ENCODE data around the gene ZC3H15.

The ZC3H15 gene

GRCh38 chr2:186484062-186484735, 1.9 kb upstream of the ZC3H15 start:
- TF ChIP-seq GATA2 (IDR thresholded peaks at IDR 0.05; ENCODE audit: low read depth, low read length), result no peak

GRCh38 chr2:186485576-186485870, 537 bp upstream of the ZC3H15 start:
- TF ChIP-seq GATA2 (IDR thresholded peaks at IDR 0.05; ENCODE audit: low read depth, low read length), result peak; percentile 36
- peak; percentile 46; the same call in 1 of the 2 replicates for TF ChIP-seq GATA3 (IDR thresholded peaks at IDR 0.05; ENCODE audit: low read depth, low read length)

DNA sequence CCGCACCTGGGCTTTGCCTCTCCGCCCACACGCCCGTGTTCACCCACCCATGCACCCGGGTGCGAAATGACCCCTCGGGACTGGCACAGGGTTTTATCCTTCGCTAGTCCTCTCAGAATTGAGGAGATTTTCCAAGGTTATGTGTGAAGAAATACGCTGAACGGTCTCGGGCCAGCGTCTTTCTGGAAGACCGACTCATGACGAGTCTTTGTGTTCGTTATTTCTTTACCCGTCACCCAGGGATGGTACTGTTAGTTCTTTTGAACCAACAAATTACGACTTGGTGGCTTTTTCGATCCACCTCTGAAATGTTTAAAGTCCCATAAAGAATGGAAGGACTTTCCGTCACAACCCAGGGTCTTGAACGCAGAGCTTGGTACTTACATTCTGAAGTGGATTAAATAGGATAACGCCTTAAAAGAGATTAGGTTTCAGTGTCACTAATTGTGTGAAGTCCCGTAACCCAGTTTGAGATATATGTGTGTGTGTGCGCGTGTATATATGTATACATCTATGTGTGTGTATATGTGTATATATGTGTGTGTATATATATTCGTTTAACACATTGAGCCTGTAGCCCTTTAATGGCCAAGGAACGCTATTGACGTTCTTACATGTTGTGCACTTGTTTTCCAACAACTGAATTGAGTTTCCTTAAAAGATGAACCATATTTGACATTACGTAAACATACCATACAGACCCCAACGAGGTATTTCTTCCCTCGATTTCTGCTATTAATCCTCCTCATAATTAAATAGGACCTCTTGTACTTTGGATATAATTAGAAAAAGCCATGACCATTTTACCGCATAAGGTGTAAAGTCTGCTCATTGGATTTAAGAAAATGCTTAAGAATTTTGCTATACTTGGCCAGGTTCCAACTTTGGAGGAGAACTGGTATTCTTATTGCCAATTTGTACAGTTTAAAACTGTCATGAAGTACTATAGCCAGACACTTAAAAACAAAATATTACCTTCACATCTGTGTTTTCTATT, 889 bp downstream of the ZC3H15 start:
- TF ChIP-seq GATA3 (IDR thresholded peaks at IDR 0.05; ENCODE audit: low read depth, low read length) (no peak), GATA2 (IDR thresholded peaks at IDR 0.05; ENCODE audit: low read depth, low read length) (no peak)

DNA sequence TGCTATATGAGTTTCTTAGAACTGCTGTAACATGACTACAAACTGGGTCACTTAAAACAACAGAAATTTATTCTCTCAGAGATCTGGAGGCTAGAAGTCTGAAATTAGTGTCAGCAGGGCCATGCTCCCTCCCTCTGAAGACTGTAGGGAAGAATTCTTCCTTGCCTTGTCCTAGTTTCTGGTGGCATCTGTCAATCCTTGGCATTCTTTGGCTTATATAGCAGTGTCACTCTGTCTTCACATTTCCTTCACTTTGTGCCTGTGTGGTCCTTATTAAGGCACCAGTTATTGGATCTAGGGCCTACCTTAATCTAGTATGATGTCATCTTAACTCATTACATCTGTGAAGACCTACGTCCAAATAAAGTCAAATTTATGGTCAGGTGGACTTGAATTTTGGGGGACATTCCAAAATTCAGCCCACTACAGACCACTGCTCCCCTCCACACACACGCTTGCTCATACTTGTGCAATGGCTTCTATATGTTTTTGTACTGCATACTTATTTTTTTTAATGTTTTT, 7.6 kb downstream of the ZC3H15 start:
- no peak for TF ChIP-seq GATA3 (IDR thresholded peaks at IDR 0.05; ENCODE audit: low read depth, low read length)
- TF ChIP-seq GATA2 (IDR thresholded peaks at IDR 0.05; ENCODE audit: low read depth, low read length), result no peak

GRCh38 chr2:186496401-186496800, 10.3 kb downstream of the ZC3H15 start:
- TF ChIP-seq GATA2 (IDR thresholded peaks at IDR 0.05; ENCODE audit: low read depth, low read length) (no peak), GATA3 (IDR thresholded peaks at IDR 0.05; ENCODE audit: low read depth, low read length) (no peak)

DNA sequence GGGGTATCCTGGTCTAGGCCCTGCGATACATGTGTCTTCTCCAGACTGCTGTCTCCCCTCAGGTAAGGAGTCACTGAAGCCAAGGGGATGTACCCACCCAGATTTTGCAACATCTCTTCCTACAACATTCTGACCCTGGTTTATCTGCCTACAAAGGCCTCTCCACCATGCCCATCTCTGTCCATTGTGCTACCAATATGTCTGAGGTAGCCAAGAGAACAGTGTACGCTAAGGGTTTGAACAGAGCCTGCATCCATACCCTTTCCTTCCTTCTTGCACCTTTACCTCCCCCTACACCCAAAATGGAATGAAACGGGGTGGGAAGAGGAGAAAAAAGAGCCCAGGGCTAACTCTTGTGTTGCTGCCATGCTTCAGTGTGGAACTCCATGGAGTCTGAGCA, 11.9 kb downstream of the ZC3H15 start:
- TF ChIP-seq GATA2 (IDR thresholded peaks at IDR 0.05; ENCODE audit: low read depth, low read length) (no peak), GATA3 (IDR thresholded peaks at IDR 0.05; ENCODE audit: low read depth, low read length) (no peak)

- TF ChIP-seq GATA3 (IDR thresholded peaks at IDR 0.05; ENCODE audit: low read depth, low read length) (no peak), GATA2 (IDR thresholded peaks at IDR 0.05; ENCODE audit: low read depth, low read length) (no peak)
These were observed 12.8 kb downstream of the ZC3H15 start for GRCh38 chr2:186498834-186499233.

- TF ChIP-seq GATA3 (IDR thresholded peaks at IDR 0.05; ENCODE audit: low read depth, low read length) (no peak), GATA2 (IDR thresholded peaks at IDR 0.05; ENCODE audit: low read depth, low read length) (no peak)
These were observed 18.0 kb downstream of the ZC3H15 start for GRCh38 chr2:186503827-186504606.

DNA sequence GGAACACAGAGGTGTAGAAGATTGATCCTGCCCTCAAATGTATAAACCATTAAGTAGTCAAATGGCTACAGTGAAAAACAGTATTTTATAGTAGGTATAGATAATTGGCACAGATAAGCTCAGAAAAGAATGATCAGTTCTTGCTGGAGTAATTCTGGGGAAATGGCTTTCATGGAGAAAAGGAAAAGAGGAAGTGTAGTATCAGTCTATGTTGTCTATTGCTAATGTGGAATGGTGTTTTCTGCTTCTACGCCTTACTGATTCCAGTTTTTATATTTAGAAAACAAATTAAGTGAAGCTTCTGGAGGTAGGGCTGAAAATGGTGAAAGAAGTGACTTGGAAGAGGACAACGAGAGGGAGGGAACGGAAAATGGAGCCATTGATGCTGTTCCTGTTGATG, 22.2 kb downstream of the ZC3H15 start:
- TF ChIP-seq GATA2 (IDR thresholded peaks at IDR 0.05; ENCODE audit: low read depth, low read length) (no peak), GATA3 (IDR thresholded peaks at IDR 0.05; ENCODE audit: low read depth, low read length) (no peak)

DNA sequence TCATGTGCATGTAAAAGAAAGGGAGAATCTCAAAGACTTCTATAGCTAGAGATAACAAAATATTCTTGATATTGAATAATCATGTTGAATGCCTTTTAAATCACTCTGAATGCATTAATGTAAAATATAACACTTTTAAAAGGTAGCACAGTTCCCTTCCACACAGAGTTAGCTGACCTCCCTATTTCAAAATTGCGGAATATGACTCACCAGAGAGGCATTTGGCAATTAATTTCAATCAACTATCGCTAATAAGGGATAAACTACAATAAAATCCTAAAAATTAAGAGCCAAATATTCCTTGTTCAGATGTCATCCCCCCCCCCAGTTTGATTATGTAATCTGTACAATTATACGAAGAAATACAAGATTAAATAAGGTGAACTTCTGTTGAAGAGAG, 29.3 kb downstream of the ZC3H15 start:
- TF ChIP-seq GATA3 (IDR thresholded peaks at IDR 0.05; ENCODE audit: low read depth, low read length) (no peak), GATA2 (IDR thresholded peaks at IDR 0.05; ENCODE audit: low read depth, low read length) (no peak)

- TF ChIP-seq GATA3 (IDR thresholded peaks at IDR 0.05; ENCODE audit: low read depth, low read length) (no peak), GATA2 (IDR thresholded peaks at IDR 0.05; ENCODE audit: low read depth, low read length) (no peak)
These were observed 30.3 kb downstream of the ZC3H15 start for GRCh38 chr2:186516396-186516795.

DNA sequence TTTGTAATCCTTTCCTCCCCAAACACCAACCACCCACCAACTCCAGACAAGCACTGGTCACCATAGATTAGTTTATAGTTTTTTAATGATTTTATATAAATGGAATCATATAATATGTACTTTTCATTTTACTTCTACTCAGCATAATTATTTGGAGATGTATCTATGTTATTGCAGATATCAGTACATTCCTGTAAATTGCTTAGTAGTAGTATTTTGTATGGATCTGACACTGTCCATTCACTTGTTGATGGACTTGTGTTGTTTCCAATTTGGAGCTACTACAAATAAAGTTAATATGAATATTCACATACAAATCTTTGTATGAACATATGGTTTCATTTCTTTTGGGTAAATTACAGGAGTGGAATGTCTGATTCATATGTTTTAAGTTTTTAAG, 31.0 kb downstream of the ZC3H15 start:
- TF ChIP-seq GATA3 (IDR thresholded peaks at IDR 0.05; ENCODE audit: low read depth, low read length) (no peak), GATA2 (IDR thresholded peaks at IDR 0.05; ENCODE audit: low read depth, low read length) (no peak)

- TF ChIP-seq GATA3 (IDR thresholded peaks at IDR 0.05; ENCODE audit: low read depth, low read length) (no peak), GATA2 (IDR thresholded peaks at IDR 0.05; ENCODE audit: low read depth, low read length) (no peak)
These were observed 32.2 kb downstream of the ZC3H15 start for GRCh38 chr2:186518291-186518690.

- TF ChIP-seq GATA3 (IDR thresholded peaks at IDR 0.05; ENCODE audit: low read depth, low read length) (no peak), GATA2 (IDR thresholded peaks at IDR 0.05; ENCODE audit: low read depth, low read length) (no peak)
These were observed 32.9 kb downstream of the ZC3H15 start for GRCh38 chr2:186518945-186519344.
